Esophagus muscularis mucosa (tissue), 4 donors: Measurements from ENCODE around the gene GPR4. TPM values are rescaled to one million over a fixed set of nuclear protein-coding genes. Genes with fewer than 3 reads are reported as not detected.
A peak's percentile ranks its signal among the peaks of the same experiment; 100 is the strongest.

Experiments used
- DNase-seq: peaks from one replicate; pipeline ENCODE4 v3.0.0-alpha.2; 2017; ENCODE audit errors: extremely low spot score
- H3K27ac ChIP-seq, 4 donors: fragments of 200-600 bp; sonication (generic); replicated peaks in 1 of 4; 1 replicate in 3 of 4; 2 replicates in 1 of 4; pipeline ENCODE4 v1.5.1; 2016 to 2019; ENCODE audit warnings: mild to moderate bottlenecking in 1 of 4
- H3K27me3 ChIP-seq, 4 donors: fragments of 200-600 bp; sonication (generic); one replicate each; pipeline versions ENCODE4 v1.5.1 to v1.6.0; 2016 to 2019
- H3K36me3 ChIP-seq, 4 donors: fragments of 200-600 bp; sonication (generic); one replicate each; pipeline ENCODE4 v1.5.1; 2016 to 2019
- H3K4me1 ChIP-seq, 4 donors: fragments of 200-600 bp; sonication (generic); one replicate each; pipeline ENCODE4 v1.5.1; 2016 to 2019
- H3K4me3 ChIP-seq, 4 donors: fragments of 200-600 bp; sonication (generic); 1 replicate in 2 of 4; 2 replicates in 2 of 4; pipeline ENCODE4 v1.5.1; 2016 to 2019; ENCODE audit warnings: mild to moderate bottlenecking in 4 of 4, moderate library complexity in 1 of 4
- H3K9me3 ChIP-seq, 4 donors: fragments of 200-600 bp; sonication (generic); 1 replicate in 3 of 4; 2 replicates in 1 of 4; pipeline ENCODE4 v1.5.1; 2016 to 2019
- EP300 ChIP-seq: sonication (generic); formaldehyde crosslinking; IDR thresholded peaks from one replicate; pipeline ENCODE4 v1.6.1; 2017; ENCODE audit warnings: antibody characterized with exemption
- POLR2A ChIP-seq: fragments of 450-650 bp; IDR thresholded peaks from one replicate; pipeline ENCODE4 v1.6.1; 2017; ENCODE audit warnings: antibody characterized with exemption, moderate library complexity, mild to moderate bottlenecking, low read depth
- POLR2AphosphoS5 ChIP-seq, 2 donors: sonication (generic); formaldehyde crosslinking; IDR thresholded peaks; one replicate each; pipeline ENCODE4 v1.6.1; 2017; ENCODE audit warnings: antibody characterized with exemption in 2 of 2
- WGBS: methylation state at CpG from one replicate; pipeline ENCODE4 v1.1.5; 2018; 5-methylcytosine and 5-hydroxymethylcytosine counted together
- intact Hi-C: fragments of 100-400 bp; cut with DNase I; formaldehyde crosslinking; loops from one replicate; pipeline ENCODE4 v1.15.1; 2023
- total RNA-seq, 4 donors: library from RNA; depleted of rRNA; stranded (reverse); fragments of >200 nt; gene quantifications; one replicate each; pipeline versions ENCODE4 v1.1.0 to v1.2.1, GENCODE V29; 2016
- TF ChIP-seq, protein P1 (sequence below), 3 experiments: fragments of 200-600 bp in 2 of 3; fragments of 450-650 bp in 1 of 3; sonication (generic) in 2 of 3; IDR thresholded peaks; one replicate each; pipeline ENCODE4 v1.5.1; 2017 to 2019; ENCODE audit warnings: antibody characterized with exemption in 3 of 3, mild to moderate bottlenecking in 2 of 3, moderate library complexity in 1 of 3

GPR4 gene
- total RNA-seq, 4 donors from 2014 or later: 0.42 to 6.6 (median 4.8) TPM

- intact Hi-C loops: loop anchor here (5.0 kb wide), 1 partner anchor 50 kb away; no protein-coding TSS in a partner anchor
- Histone ChIP-seq H3K4me3 (no peak overlapping the region), H3K27ac (peak overlapping the region; percentile 61 to 73 (median 68)), H3K36me3 (peaks cover 0 to 1% (median 0%) of the 10 kb centered on the region in 4 donors), H3K4me1 (peaks cover 27 to 45% (median 35%) of the 10 kb centered on the region in 4 donors), H3K27me3 (no peaks in the 10 kb centered on the region), H3K9me3 (no peaks in the 10 kb centered on the region)
- DNase-seq: no peak
- WGBS: 46% methylated on average over 11 of the region's 11 CpGs
- peak; percentile 55 to 70 for TF ChIP-seq POLR2AphosphoS5 (IDR thresholded peaks at IDR 0.05)
- no peak for TF ChIP-seq EP300
- TF ChIP-seq, protein P1, sequence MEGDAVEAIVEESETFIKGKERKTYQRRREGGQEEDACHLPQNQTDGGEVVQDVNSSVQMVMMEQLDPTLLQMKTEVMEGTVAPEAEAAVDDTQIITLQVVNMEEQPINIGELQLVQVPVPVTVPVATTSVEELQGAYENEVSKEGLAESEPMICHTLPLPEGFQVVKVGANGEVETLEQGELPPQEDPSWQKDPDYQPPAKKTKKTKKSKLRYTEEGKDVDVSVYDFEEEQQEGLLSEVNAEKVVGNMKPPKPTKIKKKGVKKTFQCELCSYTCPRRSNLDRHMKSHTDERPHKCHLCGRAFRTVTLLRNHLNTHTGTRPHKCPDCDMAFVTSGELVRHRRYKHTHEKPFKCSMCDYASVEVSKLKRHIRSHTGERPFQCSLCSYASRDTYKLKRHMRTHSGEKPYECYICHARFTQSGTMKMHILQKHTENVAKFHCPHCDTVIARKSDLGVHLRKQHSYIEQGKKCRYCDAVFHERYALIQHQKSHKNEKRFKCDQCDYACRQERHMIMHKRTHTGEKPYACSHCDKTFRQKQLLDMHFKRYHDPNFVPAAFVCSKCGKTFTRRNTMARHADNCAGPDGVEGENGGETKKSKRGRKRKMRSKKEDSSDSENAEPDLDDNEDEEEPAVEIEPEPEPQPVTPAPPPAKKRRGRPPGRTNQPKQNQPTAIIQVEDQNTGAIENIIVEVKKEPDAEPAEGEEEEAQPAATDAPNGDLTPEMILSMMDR (IDR thresholded peaks at IDR 0.05): no peak
These were observed 24.7 kb downstream of the GPR4 start for GRCh38 chr19:45577111-45577905.

DNA sequence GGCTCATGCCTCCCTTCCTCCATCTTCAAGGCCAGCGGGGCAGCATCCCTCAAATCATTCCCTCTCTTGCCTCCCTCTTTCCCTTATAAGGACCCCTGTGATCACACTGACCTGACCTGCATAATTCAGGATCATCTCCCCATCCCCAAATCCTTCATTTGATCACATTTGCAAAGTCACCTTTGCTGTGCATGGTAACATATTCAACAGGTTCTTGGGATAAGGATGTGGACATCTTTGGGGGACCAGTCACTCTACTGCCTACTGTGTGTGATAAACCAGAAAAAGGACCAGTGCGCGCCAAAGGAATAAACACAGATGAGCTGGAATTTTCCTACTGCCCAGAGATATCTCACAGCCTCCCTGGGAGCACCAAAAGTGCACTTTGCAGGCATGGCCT, 25.3 kb downstream of the GPR4 start:
- WGBS: 75% methylated on average over 3 of the region's 3 CpGs
- peaks cover 27 to 45% (median 35%) of the 10 kb centered on the region in 4 donors for H3K4me1 ChIP-seq
- intact Hi-C loops: loop anchor here (5.0 kb wide), 1 partner anchor 49 kb away; no protein-coding TSS in a partner anchor

DNA sequence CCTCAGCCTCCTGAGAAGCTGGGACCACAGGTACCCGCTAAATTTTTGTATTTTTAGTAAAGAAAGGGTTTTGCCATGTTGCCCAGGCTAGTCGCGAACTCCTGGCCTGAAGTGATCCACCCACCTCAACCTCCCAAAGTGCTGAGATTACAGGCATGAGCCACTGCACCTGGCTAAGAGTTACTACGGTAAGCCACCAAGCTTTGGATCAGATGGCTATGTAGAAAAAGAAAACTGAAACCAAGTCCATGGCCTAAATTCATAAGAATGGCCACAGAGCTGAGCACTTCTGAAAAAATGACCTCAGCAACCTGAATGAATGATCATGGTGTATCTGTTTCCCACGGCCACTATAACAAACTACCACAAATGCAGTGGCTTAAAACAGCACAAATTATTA, 26.8 kb downstream of the GPR4 start:
- DNase-seq: no peak
- intact Hi-C loops: loop anchor here (5.0 kb wide), 1 partner anchor 48 kb away; no protein-coding TSS in a partner anchor
- no peaks in the 10 kb centered on the region for H3K27me3 ChIP-seq
- H3K27ac ChIP-seq: no peak overlapping the region
- no peaks in the 10 kb centered on the region for H3K9me3 ChIP-seq
- H3K36me3 ChIP-seq: no peaks in the 10 kb centered on the region
- H3K4me1 ChIP-seq: peaks cover 27 to 45% (median 33%) of the 10 kb centered on the region in 4 donors
- TF ChIP-seq, protein P1 (IDR thresholded peaks at IDR 0.05): no peak
- no peak for TF ChIP-seq POLR2A
- TF ChIP-seq POLR2AphosphoS5 (IDR thresholded peaks at IDR 0.05): no peak
- no peak for TF ChIP-seq EP300
- 86% methylated on average over 5 of the region's 5 CpGs for WGBS
- no peak overlapping the region for H3K4me3 ChIP-seq

More for the DNA sequence above, 25.3 kb downstream of the GPR4 start:
- TF ChIP-seq POLR2A (no peak), POLR2AphosphoS5 (IDR thresholded peaks at IDR 0.05) (no peak), EP300 (no peak)
- TF ChIP-seq, protein P1 (IDR thresholded peaks at IDR 0.05): no peak
- no peaks in the 10 kb centered on the region for H3K9me3 ChIP-seq
- no peaks in the 10 kb centered on the region for H3K36me3 ChIP-seq
- H3K4me3 ChIP-seq: no peak overlapping the region
- H3K27me3 ChIP-seq: no peaks in the 10 kb centered on the region
- peak overlapping the region; percentile 61 to 73 (median 68) for H3K27ac ChIP-seq
- DNase-seq: no peak

DNA sequence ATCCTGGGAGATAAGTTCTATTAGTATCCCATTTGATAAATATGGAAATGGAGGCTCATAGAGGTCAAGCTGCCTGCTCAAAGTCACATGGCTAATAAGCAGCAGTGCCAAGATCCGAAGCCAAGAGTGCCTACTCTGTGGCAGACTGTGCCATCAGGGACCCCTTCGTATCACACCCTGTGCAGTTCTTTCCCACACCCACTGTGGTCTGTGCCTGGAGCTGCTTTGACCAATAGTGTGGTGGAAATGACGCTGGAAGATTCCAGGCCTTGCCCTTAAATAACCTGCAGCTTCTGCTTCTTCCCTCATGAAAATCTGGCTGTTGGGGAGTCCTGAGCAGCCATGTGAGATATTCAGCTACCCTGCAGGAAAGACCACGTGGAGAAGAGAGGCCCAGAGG, 27.5 kb downstream of the GPR4 start:
- DNase-seq: no peak
- H3K27ac ChIP-seq: no peak overlapping the region
- H3K36me3 ChIP-seq: no peaks in the 10 kb centered on the region
- H3K9me3 ChIP-seq: no peaks in the 10 kb centered on the region
- WGBS: 87% methylated on average over 4 of the region's 4 CpGs
- no peak overlapping the region for H3K4me3 ChIP-seq
- no peaks in the 10 kb centered on the region for H3K27me3 ChIP-seq
- TF ChIP-seq POLR2A (no peak), POLR2AphosphoS5 (IDR thresholded peaks at IDR 0.05) (no peak), EP300 (no peak)
- TF ChIP-seq, protein P1 (IDR thresholded peaks at IDR 0.05): no peak
- peaks cover 34 to 52% (median 39%) of the 10 kb centered on the region in 4 donors for H3K4me1 ChIP-seq
- intact Hi-C loops: no loop called here
